SKM-1 treated with dmso at 0.1 percent for 144 hours (cell line): ENCODE data around the gene DEFB114.

Experiments used
- DNase-seq: peaks from one replicate; lab custom pipeline; 2025; ENCODE audit not compliant: unreplicated experiment; lab: John Stamatoyannopoulos, UW

Gene DEFB114

GRCh38 chr6:49937017-49937416 lies 26.9 kb downstream of the DEFB114 start:
- DNase-seq, result no peak

DNA sequence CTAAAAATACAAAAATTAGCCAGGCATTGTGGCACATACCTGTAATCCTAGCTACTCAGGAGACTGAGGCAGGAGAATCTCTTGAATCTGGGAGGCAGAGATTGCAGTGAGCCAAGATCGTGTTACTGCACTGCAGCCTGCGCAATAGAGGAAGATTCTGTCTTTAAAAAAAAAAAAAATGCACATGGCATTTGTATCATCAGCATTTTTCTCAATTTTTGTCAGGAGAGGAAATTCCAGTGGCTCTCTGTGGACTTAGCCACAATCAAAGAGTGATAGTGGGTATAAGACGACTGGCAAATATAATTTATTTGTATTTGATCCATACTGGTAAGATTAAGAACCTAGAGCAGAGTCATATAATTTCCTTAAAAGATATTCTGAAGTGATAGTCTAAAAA lies 28.6 kb downstream of the DEFB114 start:
- DNase-seq, result no peak

GRCh38 chr6:49934770-49935169 lies 29.2 kb downstream of the DEFB114 start:
- DNase-seq, result no peak

- DNase-seq, result no peak
These were observed 30.4 kb downstream of the DEFB114 start for GRCh38 chr6:49933526-49933925.

- DNase-seq, result no peak
These were observed 34.6 kb downstream of the DEFB114 start for GRCh38 chr6:49929340-49929739.

DNA sequence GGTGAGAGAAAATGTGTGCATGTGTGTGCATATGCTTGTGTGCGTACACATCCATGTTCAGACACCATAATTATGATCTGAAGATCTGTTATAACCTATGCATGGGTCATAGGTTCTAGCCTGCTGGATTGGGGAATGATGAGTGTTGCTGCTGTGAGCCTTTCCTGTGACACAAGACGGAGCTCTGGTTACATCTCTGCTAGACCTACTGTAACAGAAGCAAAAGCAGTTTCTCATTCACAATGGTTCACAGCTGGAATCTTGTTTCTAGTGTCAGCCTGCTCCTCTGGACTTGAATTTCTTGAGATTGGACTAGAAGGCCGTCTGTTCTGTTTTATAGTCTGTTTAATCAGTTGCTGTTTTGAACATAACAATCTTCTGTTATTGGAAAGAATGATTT lies 40.1 kb downstream of the DEFB114 start:
- no peak for DNase-seq

DNA sequence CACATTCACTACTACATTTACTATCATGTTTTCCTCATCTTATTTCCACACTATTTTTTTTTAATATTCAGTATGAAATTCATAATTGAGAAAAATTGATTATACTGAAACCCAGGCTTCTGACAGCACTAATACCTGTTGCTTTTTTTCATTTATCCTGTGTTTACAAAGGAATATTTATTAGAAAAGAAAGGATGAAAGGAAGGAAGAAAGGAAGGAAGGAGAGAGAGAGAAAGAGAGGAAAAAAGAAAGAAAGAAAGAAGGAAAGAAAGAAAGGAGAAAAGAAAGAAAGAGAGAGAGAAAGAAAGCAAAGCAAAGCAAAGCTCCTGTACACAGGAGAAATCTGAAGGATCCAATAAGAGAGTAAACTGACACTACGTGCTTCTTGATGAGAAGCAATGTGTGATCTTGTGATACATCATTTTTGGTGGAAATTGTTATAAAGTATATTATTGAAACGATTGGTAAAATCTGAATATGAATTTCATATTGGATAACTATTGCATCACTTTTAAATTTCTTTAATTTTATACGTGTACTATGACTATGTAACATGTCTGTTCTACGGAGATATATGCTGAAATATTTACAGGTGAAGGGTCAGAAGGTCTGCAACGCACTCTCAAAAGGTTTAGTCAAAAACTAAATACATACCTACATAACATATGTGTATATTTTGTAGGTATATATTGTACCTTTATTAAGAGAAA lies 43.9 kb downstream of the DEFB114 start:
- DNase-seq, result no peak

DNA sequence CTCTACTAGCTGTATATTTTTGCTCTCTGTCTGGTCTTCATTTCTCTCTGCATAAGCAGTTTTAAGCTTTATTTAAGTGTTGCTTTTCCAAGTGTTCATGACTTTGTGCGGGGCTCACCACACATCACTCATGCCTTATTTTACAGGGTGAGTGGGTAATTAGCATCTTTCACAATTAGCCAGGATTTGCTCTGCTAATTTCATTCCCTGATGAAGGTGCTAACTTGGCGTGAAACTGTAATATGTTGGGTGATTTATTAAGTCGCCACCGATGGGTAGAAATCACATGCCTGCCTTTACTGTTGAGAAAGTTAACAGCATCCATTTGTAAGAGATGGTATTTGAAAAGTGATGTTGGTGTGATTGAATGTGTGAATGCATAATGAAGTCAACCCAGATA lies 44.7 kb downstream of the DEFB114 start:
- no peak for DNase-seq

DNA sequence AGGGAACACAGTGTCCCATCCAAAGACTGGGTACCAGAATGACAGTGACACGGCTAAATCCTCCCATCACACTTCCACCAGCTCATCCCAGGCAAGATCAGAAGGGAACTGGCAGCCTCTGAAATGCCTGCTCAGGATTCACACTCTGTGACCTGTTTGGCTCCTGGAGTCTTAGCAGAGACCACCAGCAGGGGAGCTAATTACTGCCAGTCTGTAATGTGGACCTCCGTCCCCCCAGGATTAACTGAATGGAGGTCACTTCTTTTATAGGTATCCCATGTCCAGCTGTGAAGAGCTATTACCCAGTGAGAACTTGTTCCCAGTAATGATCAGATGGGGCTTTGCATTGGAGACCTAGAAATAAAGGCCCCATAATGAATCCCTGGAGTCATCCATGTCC lies 45.2 kb downstream of the DEFB114 start:
- no peak for DNase-seq

- no peak for DNase-seq
These were observed 48.9 kb downstream of the DEFB114 start for GRCh38 chr6:49915035-49915434.

DNA sequence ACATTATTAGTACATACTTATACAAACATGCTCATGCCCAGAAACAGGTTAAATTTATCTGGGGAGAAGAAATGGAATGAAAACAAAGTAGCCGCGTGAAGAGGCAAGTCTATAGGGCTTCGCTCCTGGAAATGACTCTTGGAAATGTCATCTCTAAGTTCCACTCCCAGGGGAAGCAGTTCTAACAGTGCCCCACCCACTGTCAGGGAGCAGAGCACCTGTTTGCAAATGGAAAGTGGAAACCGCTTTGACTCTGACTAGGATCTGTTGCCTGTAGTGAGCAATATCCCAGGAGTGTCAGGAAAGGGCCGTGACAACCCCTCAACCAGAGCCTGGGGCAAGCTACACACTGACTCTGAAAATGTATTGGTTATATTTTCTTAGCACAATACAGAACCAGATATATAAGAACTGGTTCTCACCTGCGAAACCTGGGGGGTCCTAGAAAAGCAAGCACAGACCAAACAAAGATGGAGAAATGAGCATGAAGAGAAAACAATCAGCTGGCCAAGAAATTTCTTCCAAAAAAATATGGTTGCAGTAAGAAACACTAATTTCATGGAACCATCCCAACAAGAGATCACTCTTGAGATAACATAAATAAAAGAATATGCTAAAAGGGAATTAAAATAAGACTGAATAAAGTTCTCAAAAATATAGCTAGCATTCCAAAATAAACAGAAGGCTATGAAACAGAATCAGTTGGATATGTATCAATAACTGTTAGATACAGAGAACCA lies 50.2 kb downstream of the DEFB114 start:
- DNase-seq, result no peak

DNA sequence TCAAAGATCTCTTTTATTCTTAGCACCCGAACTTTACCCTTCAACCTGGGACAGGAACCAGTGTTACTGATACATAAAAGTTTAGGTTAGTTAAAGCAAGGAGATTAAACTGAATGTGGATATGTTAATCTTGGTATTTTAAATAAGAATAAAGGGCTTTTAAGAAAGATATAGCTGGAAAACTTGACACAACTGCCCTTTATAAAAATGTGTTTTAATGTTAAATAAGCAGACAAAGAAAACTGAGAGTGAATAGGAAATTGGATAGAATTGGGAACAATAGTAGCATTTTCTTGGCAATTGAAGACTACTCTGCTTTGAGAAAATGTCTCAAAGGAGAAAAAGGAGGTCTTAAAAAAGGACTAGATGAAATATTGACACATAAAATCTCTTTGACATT lies 51.8 kb downstream of the DEFB114 start:
- no peak for DNase-seq

GRCh38 chr6:49911252-49911651 lies 52.7 kb downstream of the DEFB114 start:
- DNase-seq, result no peak
